ENCODE data around the gene EIF3D.
A peak's percentile ranks its signal among the peaks of the same experiment; 100 is the strongest.

Gene EIF3D

DNA sequence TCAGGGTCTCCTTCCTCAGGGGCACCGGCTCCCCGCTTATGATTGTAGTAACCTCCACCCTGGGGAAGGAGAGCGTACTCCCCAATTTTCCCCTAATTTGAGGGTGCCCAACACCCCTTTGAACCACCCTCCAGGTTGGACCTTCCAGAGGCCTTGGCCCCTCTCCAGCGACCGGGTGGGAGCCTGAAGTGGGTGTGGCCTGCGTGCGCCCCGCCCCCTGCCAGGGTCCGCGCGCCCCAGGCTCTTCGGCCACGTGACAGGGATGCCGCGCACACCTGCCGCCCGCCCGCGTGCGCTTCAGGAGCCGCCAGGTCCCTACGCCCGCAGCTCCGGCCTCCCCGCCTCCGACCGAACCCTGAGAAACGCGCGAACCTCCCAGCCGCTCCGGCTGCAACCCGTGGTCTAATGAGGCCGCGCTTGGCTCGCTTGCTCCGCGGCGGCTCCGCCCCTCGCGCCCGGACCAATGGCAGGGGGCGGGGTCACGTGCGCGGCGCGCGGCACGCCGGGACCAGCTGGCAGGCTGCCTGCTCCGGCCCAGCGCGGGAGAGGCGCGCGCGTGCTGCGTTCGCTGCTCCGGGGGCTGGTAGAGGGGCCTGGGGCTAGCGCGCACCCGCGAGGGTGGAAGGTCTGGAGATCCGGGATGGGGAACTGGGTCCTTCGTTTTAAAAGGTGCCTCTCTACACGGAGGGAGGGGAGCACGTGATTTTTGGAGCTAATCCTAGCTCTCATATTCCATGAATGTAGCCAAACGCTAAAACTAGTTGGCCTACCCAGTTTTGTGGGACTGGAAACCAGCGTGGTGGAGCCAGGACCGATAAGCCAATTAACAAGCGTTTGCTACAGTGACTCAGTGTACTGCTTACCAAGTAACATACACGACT lies 22.1 kb downstream of the EIF3D start, which contains the start of gene FOXRED2:
Gene FOXRED2, minus strand, starts transcription at position 404 of the 881 bp plus-strand sequence. CDS start 618 bp downstream, outside the sequence.
- DNase-seq (ENCODE audit: low spot score) = peak; percentile 93

GRCh38 chr22:36505998-36506635 lies 22.8 kb downstream of the EIF3D start:
- no peak for DNase-seq (ENCODE audit: low spot score)

DNA sequence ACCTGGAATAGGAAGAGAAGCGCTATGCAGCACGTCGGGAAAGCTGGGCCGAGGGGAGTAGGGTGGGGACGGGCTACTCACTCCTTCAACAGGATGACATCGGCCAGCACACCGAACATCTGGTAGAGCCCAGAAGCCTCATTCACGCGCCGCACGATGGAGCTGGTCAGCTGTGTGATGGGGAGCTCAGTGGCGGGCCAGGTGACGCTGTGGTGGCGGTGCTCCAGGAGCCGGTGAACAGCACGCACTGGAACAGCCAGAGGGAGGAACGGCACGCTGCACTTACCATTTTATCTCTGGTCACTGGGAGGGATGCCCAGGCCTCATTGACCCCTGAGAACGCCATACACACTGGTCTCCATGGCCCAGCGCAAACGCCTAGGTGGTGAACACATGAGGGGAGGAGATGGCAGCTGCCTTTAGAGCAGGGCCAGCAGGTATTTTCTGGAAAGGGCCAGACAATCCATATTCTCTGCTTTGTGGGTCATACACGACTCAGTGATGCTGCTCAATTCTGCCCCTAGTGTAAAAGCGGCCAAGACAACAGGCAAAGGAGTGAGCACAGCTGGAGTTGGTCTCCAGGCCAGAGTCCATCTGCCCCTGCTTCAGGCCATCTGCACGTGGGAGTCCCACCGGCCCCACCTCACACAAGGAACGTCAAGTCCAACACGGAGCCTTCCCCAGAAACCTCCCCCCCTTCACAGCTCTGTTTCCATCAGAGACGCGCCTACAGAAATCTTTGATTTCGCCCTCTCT lies 30.9 kb downstream of the EIF3D start:
- no peak for DNase-seq (ENCODE audit: low spot score)

DNA sequence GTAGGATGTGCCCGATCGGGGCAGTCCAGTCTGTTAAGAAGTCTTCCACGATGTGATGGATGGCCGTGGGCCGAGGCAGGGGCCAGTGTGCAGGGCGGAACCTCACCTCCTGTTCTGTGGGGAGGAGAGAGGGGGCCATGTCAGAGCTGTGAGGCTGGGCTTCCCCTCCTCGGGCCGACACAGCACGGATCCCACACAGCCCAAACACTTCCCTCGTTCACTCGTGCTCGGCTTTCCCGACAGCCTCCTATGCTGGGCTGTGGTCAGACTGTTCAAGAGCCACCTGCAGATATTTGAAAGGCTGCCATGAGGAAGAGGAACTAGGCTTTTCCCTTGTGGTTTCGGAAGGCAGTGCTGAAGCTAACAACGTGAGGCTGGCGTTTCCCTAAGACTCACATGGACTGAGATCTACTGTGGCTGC lies 35.3 kb downstream of the EIF3D start:
- DNase-seq (ENCODE audit: low spot score) = no peak

GRCh38 chr22:36492109-36492508 lies 36.9 kb downstream of the EIF3D start:
- DNase-seq (ENCODE audit: low spot score) = no peak

DNA sequence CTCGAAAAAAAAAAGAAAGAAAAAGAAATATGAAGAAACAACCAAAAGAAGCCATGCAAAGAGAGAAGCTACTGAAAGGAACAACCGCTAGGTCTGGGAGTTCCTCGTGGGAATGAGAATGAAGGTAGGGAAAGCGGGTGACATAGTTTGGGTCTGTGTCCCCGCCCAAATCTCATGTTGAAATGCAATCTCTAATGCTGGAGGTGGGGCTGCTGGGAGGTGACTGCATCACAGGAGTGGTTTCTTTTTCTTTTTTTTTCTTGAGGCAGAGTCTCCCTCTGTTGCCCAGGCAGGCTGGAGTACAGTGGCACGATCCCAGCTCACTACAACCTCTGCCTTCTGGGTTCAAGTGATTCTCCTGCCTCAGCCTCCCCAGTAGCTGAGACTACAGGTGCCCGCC lies 37.8 kb downstream of the EIF3D start:
- no peak for DNase-seq (ENCODE audit: low spot score)

DNA sequence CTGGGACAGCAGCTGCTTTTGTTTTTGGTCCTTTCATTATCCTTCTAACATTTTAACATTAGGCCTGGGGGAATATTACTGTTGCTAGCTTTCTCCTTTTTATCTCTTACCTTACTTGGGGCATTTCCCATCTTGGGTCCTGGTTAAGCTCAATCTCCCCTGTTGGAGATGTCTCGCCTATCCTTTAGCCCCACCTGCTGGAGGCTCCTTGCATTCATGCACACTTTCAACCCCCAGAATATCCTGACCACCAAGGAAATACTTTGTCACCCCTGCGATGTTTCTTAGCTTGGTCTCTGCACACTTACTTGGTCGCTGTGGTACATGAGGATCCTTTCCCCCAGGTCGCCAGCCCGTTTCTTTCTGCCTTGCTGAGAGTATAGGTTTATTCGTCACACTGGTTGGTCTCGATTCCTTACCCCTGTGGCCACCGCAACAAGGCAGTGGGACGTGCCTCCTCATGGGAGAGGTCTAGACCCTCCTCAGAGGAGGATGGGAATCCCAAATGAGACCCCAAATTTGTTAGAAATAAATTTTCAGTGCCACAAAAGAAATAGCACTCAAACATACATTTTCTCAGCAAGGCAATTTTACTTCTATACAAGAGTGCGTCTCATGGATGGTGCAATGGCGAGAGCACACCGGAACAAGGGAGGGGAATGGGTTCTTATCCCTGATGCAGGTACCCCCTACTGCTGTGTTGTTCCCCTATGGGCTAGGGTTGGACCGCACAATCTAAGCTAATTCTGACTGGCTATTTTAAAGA lies 42.2 kb downstream of the EIF3D start:
- no peak for DNase-seq (ENCODE audit: low spot score)

GRCh38 chr22:36481393-36482168 lies 47.4 kb downstream of the EIF3D start, which contains the start of gene TXN2:
TXN2 (minus strand) TSS chr22:36481640; CDS start chr22:36480837, 803 bp downstream.
- peak; percentile 98 for DNase-seq (ENCODE audit: low spot score)

- DNase-seq (ENCODE audit: low spot score) = no peak
Measured at GRCh38 chr22:36480941-36481392, 48.0 kb downstream of the EIF3D start.

DNA sequence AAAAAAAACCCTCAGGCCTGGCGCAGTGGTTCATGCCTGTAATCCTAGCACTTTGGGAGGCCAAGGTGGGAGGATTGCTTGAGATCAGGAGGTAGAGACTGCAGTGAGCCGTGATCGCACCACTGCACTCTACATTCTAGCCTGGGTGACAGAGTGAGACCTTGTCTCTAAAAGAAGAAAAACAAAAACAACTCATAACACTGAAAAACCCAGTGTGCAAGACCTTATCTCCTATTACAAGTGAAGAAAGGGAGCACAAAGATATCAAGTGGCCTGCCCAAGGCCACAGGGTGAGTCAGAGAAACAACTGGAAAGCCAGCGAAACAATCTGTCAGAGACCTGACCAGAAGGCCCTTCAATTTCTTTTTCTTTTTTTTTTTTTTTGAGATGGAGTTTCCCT lies 50.0 kb downstream of the EIF3D start:
- DNase-seq (ENCODE audit: low spot score) = no peak

- DNase-seq (ENCODE audit: low spot score) = no peak
Measured at GRCh38 chr22:36475341-36475740, 53.6 kb downstream of the EIF3D start.

- no peak for DNase-seq (ENCODE audit: low spot score)
Measured at GRCh38 chr22:36472689-36473088, 56.3 kb downstream of the EIF3D start.

DNA sequence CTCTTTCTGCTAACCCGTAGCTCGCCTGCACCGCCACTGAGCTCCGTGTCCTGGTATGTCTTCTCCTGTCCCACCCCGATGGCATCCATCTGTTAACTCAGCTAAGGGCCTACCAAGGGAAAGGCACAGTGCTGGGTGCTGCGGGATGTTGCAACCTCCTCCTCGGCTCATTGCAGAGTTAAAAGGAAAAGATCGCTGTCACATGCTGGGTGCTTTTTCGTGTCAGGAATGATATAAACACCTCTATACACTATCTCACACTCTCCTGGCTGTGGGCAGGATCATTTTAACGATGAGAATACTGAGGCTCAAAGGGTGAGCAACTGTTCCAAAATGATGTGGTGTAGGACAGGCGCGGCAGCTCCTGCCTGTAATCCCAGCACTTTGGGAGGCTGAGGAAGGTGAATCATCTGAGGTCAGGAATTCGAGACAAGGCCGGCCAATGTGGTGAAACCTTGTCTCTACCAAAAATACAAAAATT lies 57.6 kb downstream of the EIF3D start:
- no peak for DNase-seq (ENCODE audit: low spot score)

DNA sequence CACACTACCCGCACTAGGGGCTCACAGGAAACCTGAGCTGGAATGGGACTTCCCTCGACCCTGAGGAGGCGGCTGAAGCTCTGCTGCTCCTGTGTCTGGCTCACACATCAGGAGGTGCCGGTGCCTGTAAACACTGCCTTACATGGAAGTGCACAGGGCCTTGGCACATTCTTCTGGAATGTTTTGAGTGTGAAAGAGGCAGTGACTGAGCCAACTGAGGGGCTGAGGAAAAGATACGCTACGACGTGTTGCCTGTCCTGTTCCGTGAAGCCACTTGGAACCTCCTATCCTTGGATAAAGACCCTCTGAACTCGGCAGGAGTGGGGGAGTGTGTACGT lies 58.0 kb downstream of the EIF3D start:
- no peak for DNase-seq (ENCODE audit: low spot score)

DNA sequence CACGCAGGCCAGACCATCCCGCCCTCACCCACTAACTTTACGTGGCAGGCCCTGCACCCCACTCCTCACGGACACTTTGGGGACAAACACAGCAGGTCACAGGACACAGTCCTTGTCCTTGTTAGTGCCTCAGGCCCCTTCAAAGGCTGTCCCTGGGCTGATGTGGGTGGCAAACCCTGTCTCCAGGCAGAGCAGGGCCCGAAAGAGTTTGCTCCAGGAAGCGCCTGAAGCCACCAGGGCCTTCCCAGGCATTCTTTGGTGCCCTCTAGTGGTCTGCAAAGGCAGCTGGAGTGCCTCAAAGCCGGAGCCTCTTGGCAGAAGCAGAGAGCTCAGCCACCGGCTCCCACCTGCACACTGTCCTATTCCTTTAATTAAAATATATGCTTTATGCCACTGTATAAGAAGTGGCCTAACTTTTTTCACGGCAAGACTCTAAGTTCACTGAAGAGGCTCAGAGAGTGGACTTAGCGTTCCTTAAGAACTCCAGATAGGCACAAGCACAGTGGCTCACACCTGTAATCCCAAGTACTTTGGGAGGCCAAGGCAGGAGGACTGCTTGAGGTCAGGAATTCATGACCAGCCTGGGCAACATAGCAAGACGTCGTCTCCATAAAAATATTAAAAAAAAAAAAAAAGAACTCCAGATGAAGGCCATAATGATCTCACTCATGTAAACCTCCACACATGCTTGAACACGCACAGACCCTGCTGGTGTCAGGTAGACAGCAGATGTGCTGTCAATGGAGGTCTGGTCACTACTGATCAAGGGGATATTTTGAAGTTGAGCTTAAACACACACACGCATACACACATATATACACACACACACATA lies 58.6 kb downstream of the EIF3D start:
- DNase-seq (ENCODE audit: low spot score) = peak; percentile 86

- DNase-seq (ENCODE audit: low spot score) = no peak
Measured at GRCh38 chr22:36469094-36469710, 59.8 kb downstream of the EIF3D start.

- no peak for DNase-seq (ENCODE audit: low spot score)
Measured at GRCh38 chr22:36467946-36468345, 61.0 kb downstream of the EIF3D start.

DNA sequence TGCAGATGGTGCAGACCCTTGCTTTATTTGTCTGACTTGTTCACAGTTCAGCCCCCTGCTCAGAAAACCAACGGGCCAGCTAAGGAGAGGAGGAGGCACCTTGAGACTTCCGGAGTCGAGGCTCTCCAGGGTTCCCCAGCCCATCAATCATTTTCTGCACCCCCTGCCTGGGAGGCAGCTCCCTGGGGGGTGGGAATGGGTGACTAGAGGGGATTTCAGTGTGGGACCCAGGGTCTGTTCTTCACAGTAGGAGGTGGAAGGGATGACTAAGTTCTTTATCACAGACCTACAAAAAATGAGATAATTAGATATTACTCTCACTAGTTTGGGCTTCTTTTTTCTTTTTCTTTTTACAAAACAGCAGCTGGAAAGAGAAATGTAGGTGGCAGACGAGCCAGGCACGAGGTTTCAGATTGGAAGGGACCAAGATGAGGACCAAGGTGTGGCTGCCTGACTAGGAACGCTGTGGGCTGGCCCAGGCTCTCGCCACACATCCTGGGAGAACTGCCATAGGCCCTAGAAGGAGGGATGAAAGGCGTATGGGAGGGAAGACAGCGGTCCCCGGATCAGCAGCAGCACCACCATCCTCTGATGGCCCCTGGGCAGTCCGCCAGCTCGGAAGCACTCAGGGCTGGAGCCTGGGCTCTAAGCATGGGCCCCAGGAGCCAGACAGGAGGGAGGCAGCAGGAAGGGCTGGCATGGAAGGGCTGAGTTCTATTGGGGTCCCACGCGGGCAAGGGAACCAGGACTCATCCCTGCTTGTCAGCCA lies 61.7 kb downstream of the EIF3D start:
- no peak for DNase-seq (ENCODE audit: low spot score)

GRCh38 chr22:36466258-36466657 lies 62.7 kb downstream of the EIF3D start:
- no peak for DNase-seq (ENCODE audit: low spot score)
